GM08714 (cell line): ENCODE measurements around the gene LRRC74B.
"Not testable (repeated sequence)": the region's sequence is repeated elsewhere in the genome, so short reads cannot be mapped to it uniquely, and the experiment has no call there.

Source experiments
- H3K4me3 ChIP-seq: fragments of 200-500 bp; sonication (Bioruptor generic); 2 replicates; pipeline ENCODE4 v1.5.1; 2014; ENCODE audit warnings: mild to moderate bottlenecking, low read length, inconsistent platforms
- ZNF274 ChIP-seq: IDR thresholded peaks from 2 replicates; pipeline ENCODE4 v1.6.1; 2012; ENCODE audit warnings: mild to moderate bottlenecking, low read depth, low read length

LRRC74B gene

GRCh38 chr22:21034989-21035388 lies 10.8 kb upstream of the LRRC74B start:
- TF ChIP-seq ZNF274: no peak
- H3K4me3 ChIP-seq: no peak overlapping the region

DNA sequence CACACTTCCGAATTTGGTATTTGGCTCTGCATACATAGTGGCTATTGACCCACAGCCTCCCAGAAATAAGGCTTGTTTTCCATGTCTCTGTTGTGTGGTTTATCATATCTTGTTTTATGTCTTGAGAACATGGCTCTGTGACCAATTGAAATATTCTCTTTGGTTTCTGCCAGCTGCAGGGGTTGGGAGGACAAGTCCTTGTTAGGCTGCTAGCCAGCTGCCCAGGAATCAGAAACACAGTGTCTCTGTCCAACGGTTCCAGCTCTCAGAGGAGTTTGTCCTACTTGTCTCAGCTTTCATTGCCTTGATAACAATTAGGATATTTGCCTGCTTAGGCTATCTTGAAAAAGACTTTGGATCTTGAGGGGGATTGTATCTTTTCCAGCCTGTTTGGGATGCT lies 7.3 kb upstream of the LRRC74B start:
- no peak overlapping the region for H3K4me3 ChIP-seq
- TF ChIP-seq ZNF274: no peak

DNA sequence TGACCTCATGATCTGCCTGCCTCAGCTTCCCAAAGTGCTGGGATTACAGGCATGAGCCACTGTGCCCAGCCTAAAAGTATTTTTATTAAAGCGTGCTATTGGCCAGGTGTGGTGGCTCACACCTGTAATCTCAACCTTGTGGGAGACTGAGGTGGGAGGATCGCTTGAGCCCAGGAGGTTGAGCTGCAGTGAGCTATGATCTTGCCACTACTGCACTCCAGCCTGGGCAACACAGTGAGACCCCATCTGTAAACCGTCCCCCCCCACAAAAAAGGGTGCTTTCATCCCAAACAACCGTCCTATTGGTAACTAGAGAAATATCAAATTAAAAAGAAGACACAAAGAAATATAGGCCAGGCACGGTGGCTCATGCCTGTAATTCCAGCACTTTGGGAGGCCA lies 6.6 kb upstream of the LRRC74B start:
- not testable (repeated sequence) for H3K4me3 ChIP-seq

- TF ChIP-seq ZNF274: no peak
- H3K4me3 ChIP-seq: no peak overlapping the region
Observed at GRCh38 chr22:21041937-21042336, 3.8 kb upstream of the LRRC74B start.

DNA sequence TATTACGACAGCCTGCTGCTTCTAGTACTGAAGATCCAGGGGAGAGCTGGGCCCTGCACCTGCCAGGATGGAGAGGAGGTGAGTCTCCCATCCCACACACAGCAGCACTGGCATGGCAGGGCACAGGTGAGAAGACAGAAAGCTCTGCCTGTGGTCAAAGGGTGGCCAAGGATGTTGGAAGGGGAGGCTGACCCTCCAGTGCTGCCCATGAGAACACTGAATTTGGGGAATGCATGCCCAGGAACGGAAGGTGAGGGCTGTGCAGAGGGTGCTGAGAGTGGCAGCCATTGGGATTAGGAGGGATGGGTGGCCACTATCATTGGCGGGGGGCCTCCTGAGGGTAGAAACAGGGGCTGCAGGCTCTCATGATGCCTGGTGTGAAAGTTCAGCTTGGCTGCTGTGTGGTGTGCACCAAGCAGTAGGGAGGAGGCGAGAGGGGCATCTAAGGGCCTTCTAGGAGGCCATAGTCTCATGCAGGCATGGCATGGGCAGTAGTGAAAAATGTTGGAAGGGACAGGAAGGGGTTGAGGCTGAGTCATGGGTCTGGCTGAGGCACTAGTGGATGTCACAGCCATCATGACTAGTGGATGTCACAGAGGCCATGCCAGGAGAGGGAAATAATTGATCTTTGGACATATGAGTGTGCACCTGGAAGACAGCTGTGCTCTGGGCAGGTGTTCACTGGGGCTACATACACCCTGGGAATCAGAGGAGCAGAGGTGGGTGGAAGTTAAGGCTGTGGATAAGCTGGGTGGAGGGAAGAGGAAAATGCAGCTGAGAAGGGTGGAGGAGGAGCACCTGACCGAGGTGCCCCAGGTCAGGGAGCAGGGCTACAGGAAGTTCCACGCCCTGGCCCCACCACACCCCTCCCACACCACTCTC lies 2.5 kb upstream of the LRRC74B start:
- H3K4me3 ChIP-seq: no peak overlapping the region
- no peak for TF ChIP-seq ZNF274

DNA sequence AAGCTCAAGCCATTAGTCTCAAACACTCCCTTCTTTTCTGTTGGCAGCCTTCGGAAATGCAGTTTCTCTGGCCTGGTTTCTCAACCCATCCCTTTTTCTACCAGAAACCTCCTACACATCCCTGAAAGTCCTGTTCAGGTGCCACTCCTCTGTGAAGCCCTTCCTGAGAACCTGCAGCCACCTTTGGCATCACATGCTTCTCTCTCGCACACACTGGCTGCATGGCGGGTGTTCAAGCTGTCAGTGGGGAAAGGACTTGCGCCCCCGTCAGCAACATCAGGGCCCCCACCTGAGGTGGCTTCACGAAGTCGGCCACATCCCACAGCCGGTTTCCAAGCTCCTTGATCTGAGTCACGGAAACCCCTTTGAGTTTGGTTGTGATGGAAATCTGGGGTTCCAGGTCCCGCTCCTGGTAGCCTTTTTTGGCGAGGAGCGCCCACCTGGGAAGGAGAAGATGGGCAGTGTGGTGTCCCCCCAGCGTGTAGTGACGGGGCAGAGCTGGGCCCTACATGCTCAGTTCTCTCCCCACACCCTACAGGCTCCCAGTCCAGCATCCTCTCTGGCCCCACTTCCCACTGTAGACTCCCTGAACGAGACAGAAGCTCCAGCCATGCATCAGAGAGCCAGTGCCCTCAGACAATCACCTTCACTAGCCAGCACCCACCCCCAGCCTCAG lies 1.7 kb upstream of the LRRC74B start:
- TF ChIP-seq ZNF274: no peak
- no peak overlapping the region for H3K4me3 ChIP-seq

DNA sequence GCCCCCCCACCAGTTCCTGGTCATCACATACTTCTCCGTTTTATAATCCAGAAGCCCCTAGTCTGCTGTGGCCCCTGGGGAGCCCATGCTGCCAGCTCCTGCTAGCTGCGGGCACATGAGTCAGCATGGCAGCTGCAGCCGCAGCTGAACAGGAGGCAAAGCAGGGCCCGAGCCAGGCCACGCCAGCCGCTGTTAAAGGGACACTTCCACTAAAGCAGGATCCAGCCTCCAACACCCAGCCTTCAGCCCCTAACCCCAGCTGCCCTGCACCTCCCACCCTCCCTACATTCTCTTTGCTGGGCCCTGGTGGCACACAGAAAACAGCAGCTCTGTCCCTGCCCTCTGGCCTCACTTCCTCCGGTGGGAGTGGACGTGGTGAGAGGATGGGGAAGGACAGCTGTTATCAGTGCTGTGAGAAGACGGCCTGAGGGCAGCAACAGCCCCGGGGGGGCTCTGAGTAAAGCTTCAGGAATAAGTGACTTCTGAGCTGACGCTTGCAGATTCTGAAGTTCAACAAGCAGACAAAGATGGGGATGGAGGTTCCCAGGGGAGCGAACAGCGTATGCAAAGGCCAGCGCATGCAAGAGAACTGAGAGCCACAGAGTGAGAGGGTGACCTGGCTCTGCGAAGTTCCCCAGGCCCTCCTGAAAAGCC lies 688 bp upstream of the LRRC74B start:
- no peak for TF ChIP-seq ZNF274
- no peak overlapping the region for H3K4me3 ChIP-seq

- no peak for TF ChIP-seq ZNF274
- no peak overlapping the region for H3K4me3 ChIP-seq
Observed at GRCh38 chr22:21047035-21047661, 1.4 kb downstream of the LRRC74B start.

GRCh38 chr22:21047730-21048129 lies 2.0 kb downstream of the LRRC74B start:
- no peak for TF ChIP-seq ZNF274
- H3K4me3 ChIP-seq: no peak overlapping the region

DNA sequence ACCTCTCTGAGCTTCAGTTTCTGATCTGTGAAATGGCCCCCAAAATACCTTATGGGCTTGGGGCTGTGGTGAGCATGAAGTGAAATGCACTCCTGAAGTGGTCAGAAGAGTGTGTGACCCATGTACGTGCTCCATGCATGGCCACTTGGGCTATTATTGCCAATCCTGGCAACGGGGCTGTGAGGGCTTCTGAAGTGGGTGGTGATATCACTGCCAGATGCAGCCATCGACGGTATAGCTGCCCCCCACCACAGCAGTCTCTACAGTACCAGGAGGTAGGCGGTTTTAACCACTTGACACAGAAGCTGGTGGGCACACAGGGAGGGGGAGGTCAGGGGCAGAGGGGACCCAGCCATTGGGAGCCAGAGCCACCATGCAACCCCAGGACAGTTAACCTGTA lies 2.7 kb downstream of the LRRC74B start:
- not testable (repeated sequence) for H3K4me3 ChIP-seq

DNA sequence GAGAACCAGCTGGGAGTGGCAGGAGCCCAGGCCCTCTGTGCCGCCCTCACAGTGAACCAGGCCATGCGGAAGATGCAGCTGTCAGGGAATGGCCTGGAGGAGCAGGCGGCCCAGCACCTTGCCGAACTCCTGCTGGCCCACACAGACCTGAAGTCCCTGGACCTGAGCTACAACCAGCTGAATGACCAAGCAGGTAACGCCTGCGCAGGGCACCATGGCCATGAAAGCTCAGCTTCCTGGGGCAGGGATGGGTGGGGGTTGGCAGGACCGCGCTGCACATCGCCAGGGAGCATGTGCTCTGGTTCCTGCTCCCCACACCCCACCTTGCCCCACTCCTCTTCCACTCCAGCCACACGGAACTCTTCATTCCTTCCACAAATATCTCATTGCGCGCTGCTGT lies 3.2 kb downstream of the LRRC74B start:
- H3K4me3 ChIP-seq: not testable (repeated sequence)

- no peak for TF ChIP-seq ZNF274
- no peak overlapping the region for H3K4me3 ChIP-seq
Observed at GRCh38 chr22:21051145-21051830, 5.5 kb downstream of the LRRC74B start.

DNA sequence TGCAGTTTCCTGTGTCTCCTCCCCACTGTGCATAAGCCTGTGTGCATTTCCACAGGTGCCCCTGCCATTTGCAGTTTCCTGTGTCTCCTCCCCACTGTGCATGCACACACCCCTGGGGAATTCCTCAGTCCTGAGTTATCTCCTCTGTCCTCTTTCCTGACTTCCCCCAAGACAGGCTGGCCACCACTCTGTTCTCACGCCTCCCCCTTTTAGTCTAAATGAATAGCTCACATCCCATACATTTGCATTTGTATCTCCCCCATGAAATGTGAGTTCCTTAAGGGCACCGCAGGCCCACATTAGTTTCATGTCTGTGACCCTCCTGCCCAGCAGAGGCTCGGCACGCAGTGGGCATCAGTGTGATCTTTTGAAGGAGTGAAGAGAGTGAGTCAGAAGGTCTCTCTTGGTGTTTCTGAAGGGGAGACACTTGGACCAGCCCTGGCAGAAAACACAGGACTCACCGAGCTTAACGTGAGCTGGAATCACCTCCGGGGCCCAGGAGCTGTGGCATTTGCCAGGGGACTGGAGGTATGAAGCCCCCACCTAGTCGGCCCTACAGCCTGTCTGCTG lies 6.2 kb downstream of the LRRC74B start:
- TF ChIP-seq ZNF274: no peak
- H3K4me3 ChIP-seq: no peak overlapping the region
